C4-2B (cell line): ENCODE data around the gene SYCE3.

Experiments
- H3K27ac ChIP-seq: fragments of 450-650 bp; 2 replicates; pipeline ENCODE4 v1.5.1; 2017
- CTCF ChIP-seq: fragments of 450-650 bp; conservative IDR thresholded peaks from 2 replicates; pipeline ENCODE4 v1.5.1; 2017; ENCODE audit warnings: mild to moderate bottlenecking
- ZFX ChIP-seq: fragments of 450-650 bp; IDR thresholded peaks from 2 replicates; pipeline ENCODE4 v1.6.1; 2017

SYCE3 gene

GRCh38 chr22:50577987-50578775 lies 15.5 kb upstream of the SYCE3 start, which contains the start of gene CPT1B:
Gene CPT1B (minus strand): TSS chr22:50578427. CDS start chr22:50577915, 512 bp downstream.
- TF ChIP-seq CTCF (no peak), ZFX (no peak)
- H3K27ac ChIP-seq: no peak within 1 kb of the TSS

GRCh38 chr22:50577697-50577986 lies 14.9 kb upstream of the SYCE3 start:
- TF ChIP-seq ZFX (no peak), CTCF (no peak)
- H3K27ac ChIP-seq: no peak overlapping the region

GRCh38 chr22:50576806-50577696 lies 14.3 kb upstream of the SYCE3 start:
- no peak for TF ChIP-seq CTCF
- TF ChIP-seq ZFX: no peak
- no peak overlapping the region for H3K27ac ChIP-seq

GRCh38 chr22:50576070-50576469 lies 13.4 kb upstream of the SYCE3 start:
- TF ChIP-seq ZFX: no peak
- no peak for TF ChIP-seq CTCF
- H3K27ac ChIP-seq: no peak overlapping the region

GRCh38 chr22:50575426-50575941 lies 12.8 kb upstream of the SYCE3 start:
- TF ChIP-seq ZFX: no peak
- no peak for TF ChIP-seq CTCF
- no peak overlapping the region for H3K27ac ChIP-seq

- H3K27ac ChIP-seq: no peak overlapping the region
- TF ChIP-seq CTCF (no peak), ZFX (no peak)
These were observed 11.7 kb upstream of the SYCE3 start for GRCh38 chr22:50574383-50574755.
